Neuronal stem cell (in vitro differentiated cells): ENCODE measurements around the gene TRIP13.
"Not testable (repeated sequence)": the region's sequence is repeated elsewhere in the genome, so short reads cannot be mapped to it uniquely, and the experiment has no call there.

ENCODE experiments used
- DNase-seq: peaks from one replicate; pipeline ENCODE4 v3.0.0-alpha.2; 2013; ENCODE audit warnings: low spot score
- H2AFZ ChIP-seq: one replicate; pipeline ENCODE4 v1.6.1; 2013; ENCODE audit warnings: mild to moderate bottlenecking, low read length, inconsistent platforms
- H2AK5ac ChIP-seq: 2 replicates; pipeline ENCODE4 v1.6.1; 2013; ENCODE audit warnings: low read depth, mild to moderate bottlenecking, inconsistent platforms, low read length, moderate library complexity, mixed read lengths
- H2BK120ac ChIP-seq: 2 replicates; pipeline ENCODE4 v1.6.1; 2013; ENCODE audit warnings: low read depth, mild to moderate bottlenecking, inconsistent platforms, low read length, moderate library complexity, mixed read lengths
- H2BK12ac ChIP-seq: one replicate; pipeline ENCODE4 v1.6.1; 2013; ENCODE audit warnings: low read length, inconsistent platforms
- H2BK15ac ChIP-seq: 2 replicates; pipeline ENCODE4 v1.6.1; 2013; ENCODE audit warnings: mild to moderate bottlenecking, low read length, inconsistent platforms, mixed read lengths
- H2BK5ac ChIP-seq: one replicate; pipeline ENCODE4 v1.6.1; 2013; ENCODE audit warnings: inconsistent platforms, mild to moderate bottlenecking, low read length, moderate library complexity
- H3K14ac ChIP-seq: one replicate; pipeline ENCODE4 v1.6.1; 2013; ENCODE audit warnings: low read length, inconsistent platforms
- H3K18ac ChIP-seq: 2 replicates; pipeline ENCODE4 v1.6.1; 2013; ENCODE audit warnings: low read length, inconsistent platforms
- H3K23ac ChIP-seq: 2 replicates; pipeline ENCODE4 v1.6.1; 2013; ENCODE audit warnings: low read depth, mild to moderate bottlenecking, mixed read lengths, low read length, inconsistent platforms; ENCODE audit not compliant: poor library complexity
- H3K27ac ChIP-seq: replicated peaks from 3 replicates; pipeline ENCODE4 v1.5.1; 2013; ENCODE audit warnings: low read length, inconsistent platforms
- H3K27me3 ChIP-seq, 3 experiments: 2 replicates each; pipeline ENCODE4 v1.6.1; 2013; ENCODE audit warnings: low read length in 3 of 3, mild to moderate bottlenecking in 2 of 3, inconsistent platforms in 1 of 3, low read depth in 1 of 3, mixed read lengths in 1 of 3, moderate library complexity in 1 of 3; ENCODE audit not compliant: control insufficient read depth in 3 of 3, insufficient read depth in 3 of 3
- H3K36me3 ChIP-seq, 2 donors: replicated peaks in 1 of 2; 2 replicates each; pipeline ENCODE4 v1.6.1; 2013; ENCODE audit warnings: low read length in 2 of 2; ENCODE audit not compliant: control insufficient read depth in 2 of 2, insufficient read depth in 2 of 2
- H3K4ac ChIP-seq: 2 replicates; pipeline ENCODE4 v1.6.1; 2013; ENCODE audit warnings: inconsistent platforms, mild to moderate bottlenecking, low read length, moderate library complexity
- H3K4me1 ChIP-seq, 2 donors: 1 replicate in 1 of 2; 2 replicates in 1 of 2; pipeline ENCODE4 v1.6.1; 2013; ENCODE audit warnings: low read length in 2 of 2, low read depth in 1 of 2; ENCODE audit not compliant: control insufficient read depth in 2 of 2, insufficient read depth in 1 of 2
- H3K4me2 ChIP-seq: one replicate; pipeline ENCODE4 v1.6.1; 2013; ENCODE audit warnings: mild to moderate bottlenecking, low read length, inconsistent platforms; ENCODE audit not compliant: insufficient read depth, poor library complexity, severe bottlenecking
- H3K4me3 ChIP-seq, 2 donors: 2 replicates each; pipeline ENCODE4 v1.5.1; 2013; ENCODE audit warnings: low read length in 2 of 2, mild to moderate bottlenecking in 2 of 2, inconsistent platforms in 1 of 2, moderate library complexity in 1 of 2
- H3K79me1 ChIP-seq: one replicate; pipeline ENCODE4 v1.6.1; 2013; ENCODE audit warnings: low read depth, mild to moderate bottlenecking, inconsistent platforms, low read length, moderate library complexity
- H3K9ac ChIP-seq: one replicate; pipeline ENCODE4 v1.6.1; 2013; ENCODE audit warnings: mild to moderate bottlenecking, low read depth, low read length, inconsistent platforms; ENCODE audit not compliant: poor library complexity
- H3K9me3 ChIP-seq, 2 donors: replicated peaks in 1 of 2; 2 replicates each; pipeline versions ENCODE3 to v1.6.1; 2013; ENCODE audit warnings: low read length in 2 of 2, mild to moderate bottlenecking in 2 of 2, inconsistent platforms in 1 of 2, low read depth in 1 of 2, mixed read lengths in 1 of 2, moderate library complexity in 1 of 2; ENCODE audit not compliant: control insufficient read depth in 2 of 2, insufficient read depth in 1 of 2
- H4K8ac ChIP-seq: one replicate; pipeline ENCODE4 v1.6.1; 2013; ENCODE audit warnings: low read depth, mild to moderate bottlenecking, inconsistent platforms, low read length, moderate library complexity
- H4K91ac ChIP-seq: one replicate; pipeline ENCODE4 v1.6.1; 2013; ENCODE audit warnings: low read length, low read depth, mild to moderate bottlenecking, inconsistent platforms; ENCODE audit not compliant: poor library complexity
- WGBS, 2 donors: extraction: QIAGEN DNeasy Blood & Tissue Kit; methylation state at CpG; one replicate each; pipeline ENCODE4 v1.1.7; 2013; ENCODE audit warnings: missing lambda C conversion rate in 2 of 2, mixed read lengths in 1 of 2; ENCODE audit not compliant: insufficient read length in 2 of 2, insufficient replicate concordance in 1 of 2; ENCODE audit errors: extremely low coverage in 2 of 2; 5-methylcytosine and 5-hydroxymethylcytosine counted together

TRIP13 gene

GRCh38 chr5:926417-927171, 33.9 kb downstream of the TRIP13 start:
- Histone ChIP-seq H2AFZ (no peak overlapping the region), H2BK120ac (no peak overlapping the region), H4K91ac (no peak overlapping the region), H3K9me3 (no peaks in the 10 kb centered on the region), H3K23ac (peak overlapping the region; percentile 57), H3K18ac (peak overlapping the region; percentile 5), H3K4ac (no peak overlapping the region), H2AK5ac (peak overlapping the region; percentile 69), H3K4me2 (peak overlapping the region; percentile 66), H4K8ac (peak overlapping the region; percentile 30), H3K4me3 (peak overlapping the region in 1 of 2 donors; percentile 20), H3K9ac (no peak overlapping the region), H3K27ac (no peak overlapping the region), H3K4me1 (no peaks in the 10 kb centered on the region), H3K36me3 (peaks cover 0 to under 1% of the 10 kb centered on the region in 2 donors), H2BK5ac (no peak overlapping the region), H3K27me3 (peaks cover 0 to 9% (median 0%) of the 10 kb centered on the region in 3 experiments), H3K14ac (no peak overlapping the region), H2BK12ac (no peak overlapping the region), H2BK15ac (no peak overlapping the region), H3K79me1 (no peaks in the 10 kb centered on the region)
- WGBS, 2 donors, result no CpG with 5 or more reads among the region's 65 CpGs
- peak; percentile 26 for DNase-seq

- Histone ChIP-seq H3K27me3 (peaks cover 0 to 9% (median 0%) of the 10 kb centered on the region in 3 experiments), H3K79me1 (no peaks in the 10 kb centered on the region), H3K14ac (peak overlapping the region; percentile 85), H3K36me3 (no peaks in the 10 kb centered on the region), H2BK120ac (no peak overlapping the region), H3K4me2 (peak overlapping the region; percentile 66), H2BK15ac (no peak overlapping the region), H3K4me3 (no peak overlapping the region), H2AK5ac (peak overlapping the region; percentile 69), H3K4me1 (no peaks in the 10 kb centered on the region), H4K8ac (peak overlapping the region; percentile 30), H3K9ac (no peak overlapping the region), H3K18ac (no peak overlapping the region), H2BK12ac (no peak overlapping the region), H4K91ac (no peak overlapping the region), H2BK5ac (no peak overlapping the region), H2AFZ (no peak overlapping the region), H3K23ac (peak overlapping the region; percentile 57), H3K9me3 (no peaks in the 10 kb centered on the region), H3K4ac (no peak overlapping the region), H3K27ac (no peak overlapping the region)
- no peak for DNase-seq
- no CpG with 5 or more reads among the region's 30 CpGs for WGBS, 2 donors
Measured at GRCh38 chr5:927172-928015, 34.7 kb downstream of the TRIP13 start.

- H2BK120ac ChIP-seq, H3K27ac ChIP-seq, H4K8ac ChIP-seq, H3K14ac ChIP-seq, H3K9me3 ChIP-seq, H2AK5ac ChIP-seq, H2BK12ac ChIP-seq, H3K4me1 ChIP-seq, H3K4ac ChIP-seq, H4K91ac ChIP-seq, H2BK15ac ChIP-seq, H3K4me3 ChIP-seq, H2BK5ac ChIP-seq, H3K4me2 ChIP-seq, DNase-seq, H2AFZ ChIP-seq, H3K36me3 ChIP-seq, H3K18ac ChIP-seq, H3K23ac ChIP-seq, H3K9ac ChIP-seq, H3K27me3 ChIP-seq, H3K79me1 ChIP-seq: not testable (repeated sequence)
Measured at GRCh38 chr5:929182-929581, 36.5 kb downstream of the TRIP13 start.

GRCh38 chr5:929596-929995, 36.9 kb downstream of the TRIP13 start:
- H3K36me3 ChIP-seq, result no peaks in the 10 kb centered on the region
- no peak overlapping the region for H2BK15ac ChIP-seq
- H2BK120ac ChIP-seq, result no peak overlapping the region
- H3K27ac ChIP-seq, result no peak overlapping the region
- H3K4me3 ChIP-seq, result no peak overlapping the region
- H2AFZ ChIP-seq, result no peak overlapping the region
- H4K91ac ChIP-seq, result no peak overlapping the region
- H2BK5ac ChIP-seq, result no peak overlapping the region
- no peak for DNase-seq
- H3K23ac ChIP-seq, result no peak overlapping the region
- peaks cover 0 to 9% (median 0%) of the 10 kb centered on the region in 3 experiments for H3K27me3 ChIP-seq
- no peak overlapping the region for H3K14ac ChIP-seq
- peaks cover 0 to 4% of the 10 kb centered on the region in 2 donors for H3K9me3 ChIP-seq
- H3K18ac ChIP-seq, result no peak overlapping the region
- no peak overlapping the region for H2AK5ac ChIP-seq
- no peak overlapping the region for H3K4me2 ChIP-seq
- H3K4ac ChIP-seq, result no peak overlapping the region
- no peak overlapping the region for H2BK12ac ChIP-seq
- no peak overlapping the region for H3K9ac ChIP-seq
- no peak overlapping the region for H4K8ac ChIP-seq
- no peaks in the 10 kb centered on the region for H3K79me1 ChIP-seq
- H3K4me1 ChIP-seq, result no peaks in the 10 kb centered on the region
